Measurements from ENCODE around the gene EDN2.
A peak's percentile ranks its signal among the peaks of the same experiment; 100 is the strongest.

The EDN2 gene

GRCh38 chr1:41517062-41517438, 32.6 kb upstream of the EDN2 start:
- DNase-seq (ENCODE audit: low read depth): no peak
- no peak overlapping the region for H3K4me3 ChIP-seq (ENCODE audit: low read depth, low read length)
- TF ChIP-seq CTCF (IDR thresholded peaks at IDR 0.05; ENCODE audit: low read depth, low read length, missing control alignments): no peak

- TF ChIP-seq CTCF (IDR thresholded peaks at IDR 0.05; ENCODE audit: low read depth, low read length, missing control alignments): peak; percentile 91
- peak overlapping the region; percentile 23 for H3K4me3 ChIP-seq (ENCODE audit: low read depth, low read length)
- DNase-seq (ENCODE audit: low read depth): no peak
Measured at GRCh38 chr1:41516168-41517061, 31.9 kb upstream of the EDN2 start.

- DNase-seq (ENCODE audit: low read depth): no peak
- TF ChIP-seq CTCF (IDR thresholded peaks at IDR 0.05; ENCODE audit: low read depth, low read length, missing control alignments): no peak
- no peak overlapping the region for H3K4me3 ChIP-seq (ENCODE audit: low read depth, low read length)
Measured at GRCh38 chr1:41515778-41516167, 31.3 kb upstream of the EDN2 start.

- no peak overlapping the region for H3K4me3 ChIP-seq (ENCODE audit: low read depth, low read length)
- no peak for DNase-seq (ENCODE audit: low read depth)
- no peak for TF ChIP-seq CTCF (IDR thresholded peaks at IDR 0.05; ENCODE audit: low read depth, low read length, missing control alignments)
Measured at GRCh38 chr1:41515131-41515678, 30.7 kb upstream of the EDN2 start.

- DNase-seq (ENCODE audit: low read depth): no peak
- no peak for TF ChIP-seq CTCF (IDR thresholded peaks at IDR 0.05; ENCODE audit: low read depth, low read length, missing control alignments)
Measured at GRCh38 chr1:41514381-41514780, 29.9 kb upstream of the EDN2 start.

GRCh38 chr1:41513383-41513735, 28.9 kb upstream of the EDN2 start:
- TF ChIP-seq CTCF (IDR thresholded peaks at IDR 0.05; ENCODE audit: low read depth, low read length, missing control alignments): peak; percentile 69
- DNase-seq (ENCODE audit: low read depth): no peak

More at GRCh38 chr1:41514381-41514780, 29.9 kb upstream of the EDN2 start:
- no peak overlapping the region for H3K4me3 ChIP-seq (ENCODE audit: low read depth, low read length)

More at GRCh38 chr1:41513383-41513735, 28.9 kb upstream of the EDN2 start:
- H3K4me3 ChIP-seq (ENCODE audit: low read depth, low read length): no peak overlapping the region
